Loucy (cell line): Measurements from ENCODE around the gene PRKAR2B.

Experiments
- CTCF ChIP-seq: fragments of 200-600 bp; sonication (generic); conservative IDR thresholded peaks from 2 replicates; pipeline ENCODE4 v1.5.1; 2014; ENCODE audit warnings: mild to moderate bottlenecking, antibody characterized with exemption, low read length
- EZH2phosphoT487 ChIP-seq: fragments of 200-600 bp; IDR thresholded peaks from 2 replicates; pipeline ENCODE4 v1.6.1; 2018; ENCODE audit warnings: antibody characterized with exemption, mild to moderate bottlenecking, moderate library complexity, borderline replicate concordance

DNA sequence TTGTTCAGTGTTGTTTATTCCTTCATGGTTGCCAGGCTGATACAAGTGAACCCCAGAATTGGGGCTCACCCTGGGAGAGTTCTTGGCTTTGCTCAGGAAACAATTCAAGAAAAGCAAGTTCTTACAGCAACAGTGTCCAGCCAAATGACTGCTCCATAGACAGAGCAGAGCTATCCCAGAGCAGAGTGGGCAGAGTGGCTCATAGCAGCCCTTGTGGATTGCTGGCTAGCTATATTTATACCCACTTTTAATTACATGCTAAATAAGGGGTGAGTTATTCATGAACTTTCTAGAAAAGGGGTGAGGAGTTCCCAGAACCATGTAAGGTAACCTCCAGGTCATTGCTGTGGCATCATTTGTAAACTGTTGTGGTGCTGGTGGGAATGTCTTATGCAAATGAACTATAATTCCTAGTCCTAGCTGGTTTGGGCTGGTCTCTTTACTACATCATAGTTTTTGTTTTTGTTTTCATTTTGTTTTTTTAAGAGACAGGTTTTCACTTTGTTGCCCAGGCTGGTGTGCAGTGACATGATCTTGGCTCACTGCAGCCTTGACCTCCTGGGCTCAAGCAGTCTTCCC is 64.4 kb downstream of the PRKAR2B start:
- TF ChIP-seq CTCF (no peak), EZH2phosphoT487 (no peak)
